Gastrocnemius medialis (tissue), 4 donors: ENCODE data around the gene GPLD1.

Source experiments
- POLR2A ChIP-seq, 2 donors: fragments of 450-650 bp; IDR thresholded peaks; one replicate each; pipeline ENCODE4 v1.6.1; 2017; ENCODE audit warnings: antibody characterized with exemption in 2 of 2, mild to moderate bottlenecking in 2 of 2, moderate library complexity in 2 of 2
- TF ChIP-seq, protein P1 (sequence below), 5 experiments: fragments of 450-650 bp in 3 of 5; fragments of 200-600 bp in 2 of 5; sonication (generic) in 2 of 5; IDR thresholded peaks in 4 of 5; conservative IDR thresholded peaks in 1 of 5; 1 replicate in 4 of 5; 2 replicates in 1 of 5; pipeline ENCODE4 v1.5.1; 2016 to 2019; ENCODE audit warnings: antibody characterized with exemption in 5 of 5, mild to moderate bottlenecking in 3 of 5, moderate library complexity in 3 of 5

DNA sequence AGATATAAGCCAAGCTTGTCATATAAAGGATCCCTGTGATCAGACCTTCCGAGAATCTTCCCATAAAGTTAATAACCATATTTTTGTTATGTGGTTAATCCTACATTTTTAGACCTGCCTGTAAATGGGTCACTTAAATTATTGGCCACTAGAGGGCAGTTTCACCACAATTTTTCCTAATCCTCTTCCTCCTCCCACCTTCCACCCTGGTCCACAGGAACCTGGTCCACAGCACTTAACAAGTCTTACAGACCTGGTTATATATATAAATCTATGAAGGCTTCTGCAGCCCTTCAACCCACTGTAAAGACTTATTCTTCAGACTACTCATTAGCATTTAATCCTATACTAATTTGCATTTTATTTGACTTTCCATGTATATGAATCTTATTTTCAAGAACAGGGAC is 58.3 kb downstream of the GPLD1 start:
- TF ChIP-seq, protein P1, sequence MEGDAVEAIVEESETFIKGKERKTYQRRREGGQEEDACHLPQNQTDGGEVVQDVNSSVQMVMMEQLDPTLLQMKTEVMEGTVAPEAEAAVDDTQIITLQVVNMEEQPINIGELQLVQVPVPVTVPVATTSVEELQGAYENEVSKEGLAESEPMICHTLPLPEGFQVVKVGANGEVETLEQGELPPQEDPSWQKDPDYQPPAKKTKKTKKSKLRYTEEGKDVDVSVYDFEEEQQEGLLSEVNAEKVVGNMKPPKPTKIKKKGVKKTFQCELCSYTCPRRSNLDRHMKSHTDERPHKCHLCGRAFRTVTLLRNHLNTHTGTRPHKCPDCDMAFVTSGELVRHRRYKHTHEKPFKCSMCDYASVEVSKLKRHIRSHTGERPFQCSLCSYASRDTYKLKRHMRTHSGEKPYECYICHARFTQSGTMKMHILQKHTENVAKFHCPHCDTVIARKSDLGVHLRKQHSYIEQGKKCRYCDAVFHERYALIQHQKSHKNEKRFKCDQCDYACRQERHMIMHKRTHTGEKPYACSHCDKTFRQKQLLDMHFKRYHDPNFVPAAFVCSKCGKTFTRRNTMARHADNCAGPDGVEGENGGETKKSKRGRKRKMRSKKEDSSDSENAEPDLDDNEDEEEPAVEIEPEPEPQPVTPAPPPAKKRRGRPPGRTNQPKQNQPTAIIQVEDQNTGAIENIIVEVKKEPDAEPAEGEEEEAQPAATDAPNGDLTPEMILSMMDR (IDR thresholded peaks at IDR 0.05 in 4 of 5, conservative IDR thresholded peaks at IDR 0.05 in 1 of 5) = peak; percentile 41 to 73 (median 68)
- TF ChIP-seq POLR2A (IDR thresholded peaks at IDR 0.05) = no peak
